T-cell (primary cell): ENCODE results near the gene ZNF135. TPM values are rescaled to one million over a fixed set of nuclear protein-coding genes. Genes with fewer than 3 reads are reported as not detected.

Experiments
- ATAC-seq, 4 experiments: fragments of 200-7000 bp in 3 of 4; fragments of 150-1000 bp in 1 of 4; cut with Tn5 transposase; replicated peaks in 1 of 4; 1 replicate in 3 of 4; 2 replicates in 1 of 4; pipeline ENCODE4 v1.10.0; 2021; ENCODE audit warnings: moderate library complexity in 3 of 4, mild to moderate bottlenecking in 2 of 4, moderate number of reproducible peaks in 1 of 4
- CTCF ChIA-PET, 2 donors: fragments of 300-600 bp; sonication (Branson Sonifier 250); formaldehyde crosslinking; loops; one replicate each; lab custom pipeline; 2022; ENCODE audit warnings: antibody characterized with exemption in 2 of 2; lab: Charles Lee
- POLR2A ChIA-PET, 2 donors: fragments of 300-600 bp; sonication (Branson Sonifier 250); formaldehyde crosslinking; loops; one replicate each; lab custom pipeline; 2022; ENCODE audit warnings: antibody characterized with exemption in 2 of 2; lab: Charles Lee
- DNase-seq, 35 experiments: peaks; one replicate each; pipeline versions ENCODE4 v3.0.0 to v3.0.0-alpha.2; 2013 to 2023
- H3K27ac ChIP-seq: one replicate; pipeline ENCODE4 v1.5.1; 2013; ENCODE audit warnings: low read length
- H3K27me3 ChIP-seq, 2 experiments: replicated peaks in 1 of 2; 1 replicate in 1 of 2; 2 replicates in 1 of 2; pipeline versions ENCODE4 v1.6.1 to v1.7.0; 2013; ENCODE audit warnings: low read length in 1 of 2, mixed read lengths in 1 of 2; ENCODE audit not compliant: control insufficient read depth in 2 of 2, insufficient read depth in 2 of 2; ENCODE audit errors: extremely low read depth in 1 of 2
- H3K36me3 ChIP-seq, 2 donors: 1 replicate in 1 of 2; 2 replicates in 1 of 2; pipeline versions ENCODE4 v1.6.1 to v1.7.0; 2013; ENCODE audit warnings: low read length in 1 of 2; ENCODE audit not compliant: control insufficient read depth in 2 of 2, insufficient read depth in 1 of 2; ENCODE audit errors: extremely low read depth in 1 of 2
- H3K4me1 ChIP-seq, 2 experiments: 1 replicate in 1 of 2; 2 replicates in 1 of 2; pipeline versions ENCODE4 v1.6.1 to v1.7.0; 2013; ENCODE audit warnings: low read length in 2 of 2, mixed read lengths in 1 of 2; ENCODE audit not compliant: insufficient read depth in 2 of 2, control insufficient read depth in 1 of 2; ENCODE audit errors: extremely low read depth in 1 of 2
- H3K4me3 ChIP-seq, 2 donors: 1 replicate in 1 of 2; 2 replicates in 1 of 2; pipeline versions ENCODE4 v1.5.1 to v1.7.0; 2013; ENCODE audit warnings: mild to moderate bottlenecking in 2 of 2, low read length in 1 of 2, moderate library complexity in 1 of 2; ENCODE audit not compliant: control insufficient read depth in 1 of 2; ENCODE audit errors: extremely low read depth in 1 of 2
- H3K9me3 ChIP-seq: 2 replicates; pipeline ENCODE4 v1.7.0; 2013
- H3K27ac Mint-ChIP-seq, 2 donors: one replicate each; pipeline ENCODE4 v1.8.0; 2020 to 2021; ENCODE audit warnings: mild to moderate bottlenecking in 2 of 2, mixed read lengths in 2 of 2
- H3K27me3 Mint-ChIP-seq, 2 donors: one replicate each; pipeline ENCODE4 v1.8.0; 2021 to 2022; ENCODE audit warnings: mixed read lengths in 2 of 2
- H3K36me3 Mint-ChIP-seq: one replicate; pipeline ENCODE4 v1.8.0; 2021; ENCODE audit warnings: mixed read lengths
- H3K4me1 Mint-ChIP-seq, 3 donors: one replicate each; pipeline ENCODE4 v1.8.0; 2020 to 2022; ENCODE audit warnings: mixed read lengths in 3 of 3, mild to moderate bottlenecking in 1 of 3
- H3K4me3 Mint-ChIP-seq, 3 donors: one replicate each; pipeline ENCODE4 v1.8.0; 2020 to 2022; ENCODE audit warnings: mild to moderate bottlenecking in 3 of 3, mixed read lengths in 3 of 3, moderate library complexity in 3 of 3
- H3K9me3 Mint-ChIP-seq, 3 donors: one replicate each; pipeline ENCODE4 v1.8.0; 2020 to 2022; ENCODE audit warnings: mixed read lengths in 3 of 3
- WGBS: methylation state at CpG from one replicate; pipeline ENCODE4 v1.1.5; 2013; ENCODE audit warnings: missing lambda C conversion rate; ENCODE audit not compliant: insufficient coverage; 5-methylcytosine and 5-hydroxymethylcytosine counted together
- total RNA-seq, 35 experiments: library from RNA in 6 of 35; stranded (reverse) in 6 of 35; fragments of 120-200 nt in 1 of 35; gene quantifications; one replicate each; pipeline versions ENCODE4 v1.2.1 to v1.2.4 and lab custom pipeline; 2013 to 2026

ZNF135 gene
- total RNA-seq, 5 donors from 2014 or later (not counting 1 experiment from before 2014, with no cell fraction given) = 1.2 to 2.8 (median 2.1) TPM

- Mint-ChIP-seq H3K27me3 (no peaks in the 10 kb centered on the region), H3K4me1 (no peaks in the 10 kb centered on the region), H3K9me3 (peaks cover 23 to 49% (median 34%) of the 10 kb centered on the region in 3 donors), H3K4me3 (no peak overlapping the region), H3K36me3 (peaks cover 9% of the 10 kb centered on the region), H3K27ac (no peak overlapping the region)
- peaks cover 0 to 21% of the 10 kb centered on the region in 2 experiments for H3K27me3 ChIP-seq
- no peak overlapping the region for H3K27ac ChIP-seq
- no peaks in the 10 kb centered on the region for H3K36me3 ChIP-seq
- WGBS = 94% methylated on average over 24 of the region's 24 CpGs
- no peak overlapping the region for H3K4me3 ChIP-seq
- DNase-seq = no peak
- POLR2A ChIA-PET = no interaction called here
- no peaks in the 10 kb centered on the region for H3K4me1 ChIP-seq
- CTCF ChIA-PET = no interaction called here
- H3K9me3 ChIP-seq = no peaks in the 10 kb centered on the region
- ATAC-seq = no peak
These were observed 13.6 kb upstream of the ZNF135 start for GRCh38 chr19:58045411-58046050.

GRCh38 chr19:58046856-58047255 lies 12.2 kb upstream of the ZNF135 start:
- Mint-ChIP-seq H3K9me3 (peaks cover 19 to 48% (median 30%) of the 10 kb centered on the region in 3 donors), H3K4me3 (no peak overlapping the region), H3K27ac (no peak overlapping the region), H3K4me1 (no peaks in the 10 kb centered on the region), H3K36me3 (peaks cover 12% of the 10 kb centered on the region), H3K27me3 (no peaks in the 10 kb centered on the region)
- Histone ChIP-seq H3K27me3 (peaks cover 0 to 19% of the 10 kb centered on the region in 2 experiments), H3K36me3 (no peaks in the 10 kb centered on the region), H3K4me3 (no peak overlapping the region), H3K27ac (no peak overlapping the region), H3K9me3 (no peaks in the 10 kb centered on the region), H3K4me1 (no peaks in the 10 kb centered on the region)
- 82% methylated on average over 7 of the region's 7 CpGs for WGBS
- ChIA-PET POLR2A (no interaction called here), CTCF (no interaction called here)
- ATAC-seq = no peak
- no peak for DNase-seq

GRCh38 chr19:58047672-58048071 lies 11.4 kb upstream of the ZNF135 start:
- ChIA-PET POLR2A (no interaction called here), CTCF (no interaction called here)
- H3K27ac Mint-ChIP-seq = no peak overlapping the region
- H3K27me3 Mint-ChIP-seq = no peaks in the 10 kb centered on the region
- H3K4me3 Mint-ChIP-seq = no peak overlapping the region
- no peaks in the 10 kb centered on the region for H3K4me1 ChIP-seq
- H3K9me3 ChIP-seq = no peaks in the 10 kb centered on the region
- no peak for ATAC-seq
- peaks cover 18 to 46% (median 31%) of the 10 kb centered on the region in 3 donors for H3K9me3 Mint-ChIP-seq
- 87% methylated on average over 12 of the region's 12 CpGs for WGBS
- H3K27ac ChIP-seq = no peak overlapping the region
- H3K4me3 ChIP-seq = no peak overlapping the region
- no peaks in the 10 kb centered on the region for H3K36me3 ChIP-seq
- DNase-seq = no peak
- peaks cover 13% of the 10 kb centered on the region for H3K36me3 Mint-ChIP-seq
- H3K27me3 ChIP-seq = peaks cover 0 to 19% of the 10 kb centered on the region in 2 experiments
- H3K4me1 Mint-ChIP-seq = no peaks in the 10 kb centered on the region

- DNase-seq (no peak), ATAC-seq (no peak)
- Mint-ChIP-seq H3K36me3 (peaks cover 19% of the 10 kb centered on the region), H3K27ac (no peak overlapping the region), H3K4me1 (peaks cover 0 to 5% (median 0%) of the 10 kb centered on the region in 3 donors), H3K4me3 (no peak overlapping the region), H3K9me3 (peaks cover 16 to 44% (median 30%) of the 10 kb centered on the region in 3 donors), H3K27me3 (peaks cover 16% of the 10 kb centered on the region in 2 donors)
- no peaks in the 10 kb centered on the region for H3K4me1 ChIP-seq
- WGBS = 98% methylated on average over 7 of the region's 16 CpGs
- no peaks in the 10 kb centered on the region for H3K36me3 ChIP-seq
- H3K27me3 ChIP-seq = peaks cover 0 to 50% of the 10 kb centered on the region in 2 experiments
- H3K27ac ChIP-seq = no peak overlapping the region
- POLR2A ChIA-PET = no interaction called here
- CTCF ChIA-PET = no interaction called here
- H3K9me3 ChIP-seq = no peaks in the 10 kb centered on the region
- H3K4me3 ChIP-seq = no peak overlapping the region
These were observed 6.8 kb upstream of the ZNF135 start for GRCh38 chr19:58052256-58052655.

GRCh38 chr19:58053480-58054156 lies 5.5 kb upstream of the ZNF135 start:
- peaks cover 16 to 44% (median 32%) of the 10 kb centered on the region in 3 donors for H3K9me3 Mint-ChIP-seq
- H3K27ac Mint-ChIP-seq = no peak overlapping the region
- WGBS = 88% methylated on average over 30 of the region's 30 CpGs
- peaks cover 0 to under 1% of the 10 kb centered on the region in 2 experiments for H3K4me1 ChIP-seq
- H3K27me3 Mint-ChIP-seq = peaks cover 16 to 21% of the 10 kb centered on the region in 2 donors
- peaks cover 0 to 53% of the 10 kb centered on the region in 2 experiments for H3K27me3 ChIP-seq
- peaks cover 23% of the 10 kb centered on the region for H3K36me3 Mint-ChIP-seq
- H3K9me3 ChIP-seq = no peaks in the 10 kb centered on the region
- H3K4me3 Mint-ChIP-seq = no peak overlapping the region
- no peak overlapping the region for H3K27ac ChIP-seq
- no peak overlapping the region for H3K4me3 ChIP-seq
- ChIA-PET POLR2A (no interaction called here), CTCF (no interaction called here)
- no peaks in the 10 kb centered on the region for H3K36me3 ChIP-seq
- DNase-seq = no peak
- ATAC-seq = no peak
- peaks cover 1 to 5% (median 1%) of the 10 kb centered on the region in 3 donors for H3K4me1 Mint-ChIP-seq

- peaks cover 16 to 27% of the 10 kb centered on the region in 2 donors for H3K27me3 Mint-ChIP-seq
- Histone ChIP-seq H3K36me3 (no peaks in the 10 kb centered on the region), H3K27ac (no peak overlapping the region), H3K27me3 (peaks cover 0 to 65% of the 10 kb centered on the region in 2 experiments), H3K4me1 (peaks cover 0 to 14% of the 10 kb centered on the region in 2 experiments), H3K4me3 (peak overlapping the region in 1 of 2 donors; percentile 5), H3K9me3 (no peaks in the 10 kb centered on the region)
- peaks cover 5 to 9% (median 7%) of the 10 kb centered on the region in 3 donors for H3K4me1 Mint-ChIP-seq
- peaks cover 11 to 38% (median 25%) of the 10 kb centered on the region in 3 donors for H3K9me3 Mint-ChIP-seq
- H3K36me3 Mint-ChIP-seq = peaks cover 27% of the 10 kb centered on the region
- ChIA-PET POLR2A (no interaction called here), CTCF (no interaction called here)
- ATAC-seq (no peak), DNase-seq (no peak)
- peak overlapping the region in 1 of 3 donors; percentile 50 for H3K4me3 Mint-ChIP-seq
- H3K27ac Mint-ChIP-seq = peak overlapping the region in 1 of 2 donors; percentile 31
- WGBS = 41% methylated on average over 36 of the region's 37 CpGs
These were observed 3.9 kb upstream of the ZNF135 start for GRCh38 chr19:58054901-58055874.
